Vagina (tissue), 2 donors: ENCODE measurements around the gene AQP12B.

ENCODE experiments used
- CTCF ChIP-seq, 3 experiments: fragments of 450-650 bp in 2 of 3; fragments of 200-600 bp in 1 of 3; sonication (generic) in 1 of 3; IDR thresholded peaks; one replicate each; pipeline ENCODE4 v1.5.1; 2017 to 2019; ENCODE audit warnings: antibody characterized with exemption in 3 of 3, mild to moderate bottlenecking in 2 of 3, moderate library complexity in 2 of 3
- POLR2A ChIP-seq, 2 donors: fragments of 450-650 bp; IDR thresholded peaks; one replicate each; pipeline ENCODE4 v1.6.1; 2017; ENCODE audit warnings: antibody characterized with exemption in 2 of 2, mild to moderate bottlenecking in 2 of 2, moderate library complexity in 2 of 2
- POLR2AphosphoS5 ChIP-seq, 2 donors: sonication (generic); formaldehyde crosslinking; IDR thresholded peaks; one replicate each; pipeline ENCODE4 v1.9.0; 2017; ENCODE audit warnings: antibody characterized with exemption in 2 of 2, mild to moderate bottlenecking in 2 of 2, low read depth in 1 of 2; ENCODE audit not compliant: insufficient read depth in 1 of 2

- no peak for TF ChIP-seq CTCF (IDR thresholded peaks at IDR 0.05)
- TF ChIP-seq POLR2AphosphoS5 (IDR thresholded peaks at IDR 0.05; ENCODE audit: insufficient read depth in 1 of 2, low read depth in 1 of 2) = no peak
- no peak for TF ChIP-seq POLR2A (IDR thresholded peaks at IDR 0.05)
These were observed 41.2 kb upstream of the AQP12B start for GRCh38 chr2:240723851-240724250.
